Neural progenitor cell (in vitro differentiated cells): ENCODE measurements around the gene ANKS3. TPM values are rescaled to one million over a fixed set of nuclear protein-coding genes. Genes with fewer than 3 reads are reported as not detected.

Experiments used
- DNase-seq: peaks from one replicate; pipeline ENCODE4 v3.0.0-alpha.2; 2016; ENCODE audit warnings: low spot score
- H2AFZ ChIP-seq: fragments of 200-600 bp; sonication (generic); replicated peaks from 2 replicates; pipeline ENCODE4 v1.6.1; 2016; ENCODE audit warnings: antibody characterized with exemption
- H3F3A ChIP-seq: fragments of 200-600 bp; sonication (generic); 2 replicates; pipeline ENCODE4 v1.6.1; 2016; ENCODE audit warnings: antibody characterized with exemption, low read depth
- H3K27ac ChIP-seq: fragments of 200-600 bp; sonication (generic); 2 replicates; pipeline ENCODE4 v1.5.1; 2016; ENCODE audit warnings: mild to moderate bottlenecking
- H3K27me3 ChIP-seq: fragments of 200-600 bp; sonication (generic); 2 replicates; pipeline ENCODE4 v1.6.1; 2016; ENCODE audit warnings: mild to moderate bottlenecking, moderate library complexity
- H3K36me3 ChIP-seq: fragments of 200-600 bp; sonication (generic); 2 replicates; pipeline ENCODE4 v1.5.1; 2016
- H3K4me1 ChIP-seq: fragments of 200-600 bp; sonication (generic); 2 replicates; pipeline ENCODE4 v1.6.1; 2016; ENCODE audit warnings: mixed run types
- H3K4me2 ChIP-seq: fragments of 200-600 bp; sonication (generic); 2 replicates; pipeline ENCODE4 v1.6.1; 2016
- H3K4me3 ChIP-seq: fragments of 200-600 bp; sonication (generic); 2 replicates; pipeline ENCODE4 v1.5.1; 2016
- H3K79me2 ChIP-seq: fragments of 200-600 bp; sonication (generic); 2 replicates; pipeline ENCODE4 v1.6.1; 2016; ENCODE audit warnings: low read depth
- H3K9ac ChIP-seq: fragments of 200-600 bp; sonication (generic); 2 replicates; pipeline ENCODE4 v1.6.1; 2016
- H3K9me3 ChIP-seq: fragments of 200-600 bp; sonication (generic); 2 replicates; pipeline ENCODE4 v1.5.1; 2016; ENCODE audit warnings: low read depth
- H4K20me1 ChIP-seq: fragments of 200-600 bp; sonication (generic); 2 replicates; pipeline ENCODE4 v1.6.1; 2016; ENCODE audit warnings: low read depth
- H3K27ac Mint-ChIP-seq: 3 replicates; pipeline ENCODE4 v1.8.0; 2021; ENCODE audit warnings: mixed read lengths
- H3K27me3 Mint-ChIP-seq: 2 replicates; pipeline ENCODE4 v1.8.0; 2022; ENCODE audit warnings: low read depth, mild to moderate bottlenecking, inconsistent platforms, moderate library complexity, mixed read lengths; ENCODE audit not compliant: insufficient read depth
- H3K36me3 Mint-ChIP-seq: 3 replicates; pipeline ENCODE4 v1.8.0; 2021; ENCODE audit warnings: mixed read lengths
- H3K4me1 Mint-ChIP-seq: 3 replicates; pipeline ENCODE4 v1.8.0; 2021; ENCODE audit warnings: mixed read lengths
- H3K4me3 Mint-ChIP-seq: 3 replicates; pipeline ENCODE4 v1.8.0; 2021; ENCODE audit warnings: mild to moderate bottlenecking, moderate library complexity, mixed read lengths
- H3K9me3 Mint-ChIP-seq: 3 replicates; pipeline ENCODE4 v1.8.0; 2020; ENCODE audit warnings: mixed read lengths
- EZH2 ChIP-seq: fragments of 200-600 bp; sonication (generic); IDR thresholded peaks from 2 replicates; pipeline ENCODE4 v1.6.1; 2017; ENCODE audit warnings: antibody characterized with exemption, mild to moderate bottlenecking, moderate library complexity
- EZH2phosphoT487 ChIP-seq: fragments of 200-600 bp; sonication (generic); IDR thresholded peaks from 2 replicates; pipeline ENCODE4 v1.6.1; 2017; ENCODE audit warnings: antibody characterized with exemption
- total RNA-seq: library from RNA; depleted of rRNA; stranded (reverse); fragments of >200 nt; gene quantifications from 2 replicates; pipeline ENCODE4 v1.2.3, GENCODE V29; 2015; ENCODE audit warnings: low replicate concordance
- TF ChIP-seq, protein P1 (sequence below): fragments of 200-600 bp; sonication (generic); IDR thresholded peaks from 2 replicates; pipeline ENCODE4 v1.5.1; 2017; ENCODE audit warnings: antibody characterized with exemption, mild to moderate bottlenecking

ANKS3 gene
- total RNA-seq, 1 donor from 2014 or later = 20.6 TPM

DNA sequence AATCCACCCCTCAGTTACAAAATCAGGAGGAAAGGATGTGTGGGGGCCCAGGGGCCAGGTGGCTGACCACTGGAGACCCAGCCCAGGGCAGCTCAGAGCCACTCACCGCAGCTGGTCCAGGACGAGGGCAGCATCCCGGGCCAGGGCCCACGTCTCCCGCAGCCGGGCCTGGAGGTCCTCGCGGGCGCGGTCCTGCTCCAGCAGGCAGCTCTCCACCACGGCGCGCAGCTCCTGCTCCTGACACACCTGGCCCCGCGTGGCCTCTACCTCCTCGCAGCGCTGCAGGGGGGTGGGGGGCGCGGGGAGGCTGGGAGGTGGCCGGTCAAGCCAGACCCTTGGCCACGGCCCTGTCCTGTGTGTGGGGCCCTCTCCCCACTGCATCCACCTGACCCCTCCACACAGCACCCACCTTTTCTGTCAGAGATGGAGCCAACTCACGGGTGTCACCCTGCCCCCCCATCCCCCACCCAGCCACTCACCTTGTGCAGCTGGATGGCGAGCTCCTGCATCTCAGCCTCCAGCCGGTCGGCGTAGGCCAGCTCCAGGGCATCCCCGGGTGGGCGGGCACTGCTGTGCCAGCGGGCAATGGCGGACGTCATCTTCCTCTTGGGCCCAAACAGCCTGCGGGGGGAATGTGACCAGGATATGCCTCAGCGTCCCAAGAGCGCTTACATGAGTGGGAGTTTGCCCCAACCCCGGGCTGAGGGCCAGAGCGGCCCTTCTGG lies 35.6 kb downstream of the ANKS3 start:
- H3K9ac ChIP-seq = no peak overlapping the region
- H3K9me3 Mint-ChIP-seq = no peaks in the 10 kb centered on the region
- H3K4me1 ChIP-seq = no peaks in the 10 kb centered on the region
- no peak overlapping the region for H3K4me2 ChIP-seq
- peaks cover 17% of the 10 kb centered on the region for H4K20me1 ChIP-seq
- H3K27ac ChIP-seq = no peak overlapping the region
- peaks cover 8% of the 10 kb centered on the region for H3K36me3 Mint-ChIP-seq
- no peaks in the 10 kb centered on the region for H3K4me1 Mint-ChIP-seq
- no peak overlapping the region for H3K4me3 ChIP-seq
- TF ChIP-seq EZH2 (no peak), EZH2phosphoT487 (no peak)
- TF ChIP-seq, protein P1, sequence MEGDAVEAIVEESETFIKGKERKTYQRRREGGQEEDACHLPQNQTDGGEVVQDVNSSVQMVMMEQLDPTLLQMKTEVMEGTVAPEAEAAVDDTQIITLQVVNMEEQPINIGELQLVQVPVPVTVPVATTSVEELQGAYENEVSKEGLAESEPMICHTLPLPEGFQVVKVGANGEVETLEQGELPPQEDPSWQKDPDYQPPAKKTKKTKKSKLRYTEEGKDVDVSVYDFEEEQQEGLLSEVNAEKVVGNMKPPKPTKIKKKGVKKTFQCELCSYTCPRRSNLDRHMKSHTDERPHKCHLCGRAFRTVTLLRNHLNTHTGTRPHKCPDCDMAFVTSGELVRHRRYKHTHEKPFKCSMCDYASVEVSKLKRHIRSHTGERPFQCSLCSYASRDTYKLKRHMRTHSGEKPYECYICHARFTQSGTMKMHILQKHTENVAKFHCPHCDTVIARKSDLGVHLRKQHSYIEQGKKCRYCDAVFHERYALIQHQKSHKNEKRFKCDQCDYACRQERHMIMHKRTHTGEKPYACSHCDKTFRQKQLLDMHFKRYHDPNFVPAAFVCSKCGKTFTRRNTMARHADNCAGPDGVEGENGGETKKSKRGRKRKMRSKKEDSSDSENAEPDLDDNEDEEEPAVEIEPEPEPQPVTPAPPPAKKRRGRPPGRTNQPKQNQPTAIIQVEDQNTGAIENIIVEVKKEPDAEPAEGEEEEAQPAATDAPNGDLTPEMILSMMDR = no peak
- H3K79me2 ChIP-seq = peaks cover 13% of the 10 kb centered on the region
- no peaks in the 10 kb centered on the region for H3K36me3 ChIP-seq
- no peak overlapping the region for H3K27ac Mint-ChIP-seq
- H2AFZ ChIP-seq = no peak overlapping the region
- no peak overlapping the region for H3K4me3 Mint-ChIP-seq
- no peaks in the 10 kb centered on the region for H3K27me3 ChIP-seq
- H3K27me3 Mint-ChIP-seq = peaks cover 5% of the 10 kb centered on the region
- no peak for DNase-seq
- peaks cover 9% of the 10 kb centered on the region for H3F3A ChIP-seq
- no peaks in the 10 kb centered on the region for H3K9me3 ChIP-seq

DNA sequence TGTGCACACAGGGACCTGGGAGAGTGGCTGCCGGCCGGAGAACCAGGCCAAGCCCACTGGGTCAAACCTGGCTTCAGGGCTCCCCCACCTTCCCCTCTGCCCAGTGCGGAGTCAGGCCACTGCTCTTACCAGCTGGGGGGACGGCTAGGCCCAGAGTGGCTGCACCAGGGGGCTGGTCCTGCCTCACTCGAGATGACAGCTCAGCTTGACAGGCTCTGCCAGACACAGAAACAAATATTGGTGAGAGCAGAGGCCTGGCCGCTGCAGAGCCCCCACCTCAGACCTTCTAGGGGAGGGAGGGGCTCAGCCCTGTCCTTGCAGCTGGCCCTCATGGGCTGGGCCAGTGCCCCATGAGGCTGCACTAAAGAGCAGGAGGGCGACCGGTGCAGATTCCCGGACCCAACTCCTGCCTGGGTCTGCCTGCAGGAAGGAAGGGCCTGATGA lies 36.2 kb downstream of the ANKS3 start:
- Histone ChIP-seq H3K9ac (no peak overlapping the region), H3K36me3 (no peaks in the 10 kb centered on the region), H4K20me1 (peaks cover 17% of the 10 kb centered on the region), H3K79me2 (peaks cover 13% of the 10 kb centered on the region), H3K9me3 (no peaks in the 10 kb centered on the region), H3K4me2 (no peak overlapping the region), H3K27me3 (no peaks in the 10 kb centered on the region), H3K4me1 (no peaks in the 10 kb centered on the region), H3K4me3 (no peak overlapping the region), H2AFZ (no peak overlapping the region), H3F3A (peaks cover 13% of the 10 kb centered on the region), H3K27ac (no peak overlapping the region)
- no peak overlapping the region for H3K4me3 Mint-ChIP-seq
- H3K27ac Mint-ChIP-seq = no peak overlapping the region
- DNase-seq = no peak
- no peaks in the 10 kb centered on the region for H3K4me1 Mint-ChIP-seq
- peaks cover 8% of the 10 kb centered on the region for H3K36me3 Mint-ChIP-seq
- no peaks in the 10 kb centered on the region for H3K9me3 Mint-ChIP-seq
- H3K27me3 Mint-ChIP-seq = peaks cover 5% of the 10 kb centered on the region
- TF ChIP-seq EZH2 (no peak), EZH2phosphoT487 (no peak)
- TF ChIP-seq, protein P1 = no peak

DNA sequence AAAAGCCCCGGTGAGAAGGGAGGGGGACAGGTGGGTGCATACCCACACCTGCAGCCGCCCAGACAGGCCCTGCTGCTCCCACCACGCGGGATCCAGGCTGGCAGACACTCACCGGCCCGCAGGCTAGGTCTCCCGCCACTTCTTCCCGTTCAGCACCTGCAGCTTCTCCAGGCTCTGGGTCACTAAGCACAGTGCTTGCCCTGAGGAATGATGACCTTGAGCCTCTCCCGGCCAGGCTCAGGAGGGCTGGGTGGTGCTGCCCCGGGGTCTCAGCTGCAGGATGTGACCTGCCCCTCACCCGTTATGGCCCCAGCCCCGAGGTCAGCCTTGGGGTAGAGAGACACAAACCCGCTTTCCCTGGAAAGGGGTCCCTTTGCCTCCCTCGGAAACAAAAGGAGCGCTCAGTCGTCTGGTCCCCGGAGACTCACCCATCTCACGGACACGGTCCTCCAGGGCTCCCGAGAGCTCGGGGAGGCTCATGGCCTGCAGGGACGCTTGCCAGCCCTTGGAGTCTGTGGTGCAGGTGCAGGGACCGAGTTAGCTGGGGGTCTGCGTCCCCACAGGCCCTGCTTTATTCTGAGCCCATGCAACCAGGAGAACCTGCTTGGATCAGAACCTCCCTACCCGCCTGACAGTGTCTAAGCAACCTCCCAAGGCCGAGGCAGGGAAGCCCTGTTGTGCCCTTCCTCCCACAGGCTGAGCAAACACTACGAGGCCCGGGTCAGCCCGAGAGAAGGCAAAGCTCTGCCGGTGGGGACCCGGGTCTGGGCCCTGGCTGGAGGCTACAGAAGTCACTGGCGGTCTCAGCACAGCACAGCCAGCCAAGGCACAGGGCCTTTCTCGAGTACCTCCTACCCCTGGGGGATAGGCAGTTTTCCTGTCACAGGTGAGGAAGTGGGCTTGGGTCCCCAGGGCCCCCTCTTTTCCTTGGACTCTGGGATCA lies 36.9 kb downstream of the ANKS3 start:
- Histone ChIP-seq H3K9ac (no peak overlapping the region), H3K4me2 (no peak overlapping the region), H4K20me1 (peaks cover 17% of the 10 kb centered on the region), H3F3A (peaks cover 19% of the 10 kb centered on the region), H2AFZ (no peak overlapping the region), H3K79me2 (peaks cover 13% of the 10 kb centered on the region), H3K9me3 (no peaks in the 10 kb centered on the region), H3K4me3 (no peak overlapping the region), H3K27ac (no peak overlapping the region), H3K4me1 (no peaks in the 10 kb centered on the region), H3K27me3 (no peaks in the 10 kb centered on the region), H3K36me3 (no peaks in the 10 kb centered on the region)
- Mint-ChIP-seq H3K27me3 (peaks cover 5% of the 10 kb centered on the region), H3K27ac (no peak overlapping the region), H3K4me1 (no peaks in the 10 kb centered on the region), H3K9me3 (no peaks in the 10 kb centered on the region), H3K4me3 (no peak overlapping the region), H3K36me3 (peaks cover 6% of the 10 kb centered on the region)
- TF ChIP-seq EZH2phosphoT487 = no peak
- TF ChIP-seq, protein P1 = no peak
- TF ChIP-seq EZH2 = no peak
- no peak for DNase-seq
